Measurements from ENCODE around the gene RBBP6. TPM values are rescaled to one million over a fixed set of nuclear protein-coding genes. Genes with fewer than 3 reads are reported as not detected.

Gene RBBP6
- total and polyA plus RNA-seq, 4 donors: 25.1 to 93.3 (median 37.0) TPM

DNA sequence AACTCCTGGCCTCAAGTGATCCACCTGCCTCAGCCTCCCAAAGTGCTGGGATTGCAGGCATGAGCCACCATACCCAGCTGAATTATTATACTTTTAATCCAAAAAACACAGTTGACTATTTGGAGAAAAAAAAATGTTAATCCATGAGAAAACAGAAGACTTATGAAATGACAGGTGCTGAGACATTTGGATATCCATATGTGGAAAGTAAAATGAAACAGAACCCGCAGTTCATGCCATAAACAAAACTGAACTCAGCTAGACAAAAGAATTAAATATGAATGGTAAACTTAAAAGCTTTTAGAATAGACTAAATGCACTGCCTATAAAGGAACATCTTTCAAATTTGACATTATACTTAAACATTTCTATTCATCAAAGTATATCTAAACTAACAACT is 8.2 kb upstream of the RBBP6 start:
- TF ChIP-seq, protein P1, sequence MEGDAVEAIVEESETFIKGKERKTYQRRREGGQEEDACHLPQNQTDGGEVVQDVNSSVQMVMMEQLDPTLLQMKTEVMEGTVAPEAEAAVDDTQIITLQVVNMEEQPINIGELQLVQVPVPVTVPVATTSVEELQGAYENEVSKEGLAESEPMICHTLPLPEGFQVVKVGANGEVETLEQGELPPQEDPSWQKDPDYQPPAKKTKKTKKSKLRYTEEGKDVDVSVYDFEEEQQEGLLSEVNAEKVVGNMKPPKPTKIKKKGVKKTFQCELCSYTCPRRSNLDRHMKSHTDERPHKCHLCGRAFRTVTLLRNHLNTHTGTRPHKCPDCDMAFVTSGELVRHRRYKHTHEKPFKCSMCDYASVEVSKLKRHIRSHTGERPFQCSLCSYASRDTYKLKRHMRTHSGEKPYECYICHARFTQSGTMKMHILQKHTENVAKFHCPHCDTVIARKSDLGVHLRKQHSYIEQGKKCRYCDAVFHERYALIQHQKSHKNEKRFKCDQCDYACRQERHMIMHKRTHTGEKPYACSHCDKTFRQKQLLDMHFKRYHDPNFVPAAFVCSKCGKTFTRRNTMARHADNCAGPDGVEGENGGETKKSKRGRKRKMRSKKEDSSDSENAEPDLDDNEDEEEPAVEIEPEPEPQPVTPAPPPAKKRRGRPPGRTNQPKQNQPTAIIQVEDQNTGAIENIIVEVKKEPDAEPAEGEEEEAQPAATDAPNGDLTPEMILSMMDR (IDR thresholded peaks at IDR 0.05; ENCODE audit: control extremely low read depth, extremely low read depth): no peak
- Histone ChIP-seq H3K27me3 (ENCODE audit: control insufficient read depth in 3 of 3, insufficient read depth in 3 of 3, low read length in 2 of 3) (no peaks in the 10 kb centered on the region), H3K9me3 (ENCODE audit: control insufficient read depth in 4 of 4, insufficient read depth in 3 of 4, low read length in 3 of 4) (no peaks in the 10 kb centered on the region), H3K4me1 (ENCODE audit: control insufficient read depth in 5 of 5, insufficient read depth in 5 of 5, low read length in 5 of 5) (peaks cover 0 to 3% (median 0%) of the 10 kb centered on the region in 5 donors), H3K27ac (ENCODE audit: low read depth in 1 of 2, low read length in 1 of 2) (no peak overlapping the region), H3K36me3 (ENCODE audit: control insufficient read depth in 4 of 4, insufficient read depth in 4 of 4, low read length in 4 of 4) (no peaks in the 10 kb centered on the region), H3K9ac (ENCODE audit: insufficient read depth in 1 of 2, low read length in 2 of 2) (no peak overlapping the region), H3K4me3 (no peak overlapping the region)
- 85 to 89% methylated on average over 1 of the region's 1 CpG for WGBS, 2 donors
- no peak for ATAC-seq (ENCODE audit: insufficient read depth, low FRiP score)
- DNase-seq: no peak

DNA sequence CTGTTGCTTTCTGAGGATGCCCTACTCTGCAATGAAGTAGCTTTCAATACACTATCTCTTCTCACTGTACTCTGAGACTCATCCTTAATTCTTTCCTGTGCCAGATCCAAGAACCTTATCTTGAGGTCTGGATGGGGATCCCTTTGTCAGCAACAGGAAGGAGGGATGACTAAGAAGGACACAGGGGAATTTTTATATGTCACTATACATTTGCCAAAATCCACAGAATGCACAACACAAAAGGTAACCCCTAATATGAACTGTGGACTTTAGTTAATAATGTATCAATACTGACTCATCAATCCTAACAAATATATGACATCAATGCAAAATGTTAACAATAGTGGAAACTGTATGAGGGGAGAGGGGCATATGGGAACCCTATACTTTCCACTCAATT is 4.7 kb upstream of the RBBP6 start:
- ATAC-seq (ENCODE audit: insufficient read depth, low FRiP score): no peak
- H3K27ac ChIP-seq (ENCODE audit: low read depth in 1 of 2, low read length in 1 of 2): no peak overlapping the region
- no peaks in the 10 kb centered on the region for H3K27me3 ChIP-seq (ENCODE audit: control insufficient read depth in 3 of 3, insufficient read depth in 3 of 3, low read length in 2 of 3)
- H3K9ac ChIP-seq (ENCODE audit: insufficient read depth in 1 of 2, low read length in 2 of 2): no peak overlapping the region
- peaks cover 0 to 5% (median 0%) of the 10 kb centered on the region in 5 donors for H3K4me1 ChIP-seq (ENCODE audit: control insufficient read depth in 5 of 5, insufficient read depth in 5 of 5, low read length in 5 of 5)
- H3K4me3 ChIP-seq: no peak overlapping the region
- no peak for DNase-seq
- H3K9me3 ChIP-seq (ENCODE audit: control insufficient read depth in 4 of 4, insufficient read depth in 3 of 4, low read length in 3 of 4): no peaks in the 10 kb centered on the region
- TF ChIP-seq, protein P1 (IDR thresholded peaks at IDR 0.05; ENCODE audit: control extremely low read depth, extremely low read depth): no peak
- no peaks in the 10 kb centered on the region for H3K36me3 ChIP-seq (ENCODE audit: control insufficient read depth in 4 of 4, insufficient read depth in 4 of 4, low read length in 4 of 4)

DNA sequence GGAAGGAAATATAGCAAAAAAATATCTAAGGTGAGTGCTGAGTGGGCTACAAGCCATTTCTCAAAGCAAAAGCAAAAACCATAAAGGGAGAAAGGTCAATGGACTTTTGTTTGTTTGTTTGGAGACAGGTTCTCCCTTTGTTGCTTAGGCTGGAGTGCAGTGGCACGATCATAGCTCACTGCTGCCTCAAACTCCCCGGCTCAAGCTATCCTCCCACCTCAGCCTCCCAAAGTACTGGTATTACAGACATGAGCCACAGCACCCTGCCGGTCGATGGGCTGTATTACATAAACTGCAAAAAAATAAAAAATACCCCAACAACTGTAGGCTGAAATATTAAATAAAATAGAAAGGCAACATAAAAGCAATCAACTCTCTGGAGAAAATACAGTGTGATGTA is 3.5 kb upstream of the RBBP6 start:
- no peak overlapping the region for H3K9ac ChIP-seq (ENCODE audit: insufficient read depth in 1 of 2, low read length in 2 of 2)
- TF ChIP-seq, protein P1 (IDR thresholded peaks at IDR 0.05; ENCODE audit: control extremely low read depth, extremely low read depth): no peak
- no peak overlapping the region for H3K4me3 ChIP-seq
- H3K27ac ChIP-seq (ENCODE audit: low read depth in 1 of 2, low read length in 1 of 2): no peak overlapping the region
- WGBS, 2 donors: 79 to 82% methylated on average over 4 of the region's 4 CpGs
- H3K9me3 ChIP-seq (ENCODE audit: control insufficient read depth in 4 of 4, insufficient read depth in 3 of 4, low read length in 3 of 4): no peaks in the 10 kb centered on the region
- no peak for ATAC-seq (ENCODE audit: insufficient read depth, low FRiP score)
- no peaks in the 10 kb centered on the region for H3K27me3 ChIP-seq (ENCODE audit: control insufficient read depth in 3 of 3, insufficient read depth in 3 of 3, low read length in 2 of 3)
- DNase-seq: no peak
- peaks cover 0 to 5% (median 0%) of the 10 kb centered on the region in 5 donors for H3K4me1 ChIP-seq (ENCODE audit: control insufficient read depth in 5 of 5, insufficient read depth in 5 of 5, low read length in 5 of 5)
- H3K36me3 ChIP-seq (ENCODE audit: control insufficient read depth in 4 of 4, insufficient read depth in 4 of 4, low read length in 4 of 4): peaks cover 0 to 6% (median 0%) of the 10 kb centered on the region in 4 donors

DNA sequence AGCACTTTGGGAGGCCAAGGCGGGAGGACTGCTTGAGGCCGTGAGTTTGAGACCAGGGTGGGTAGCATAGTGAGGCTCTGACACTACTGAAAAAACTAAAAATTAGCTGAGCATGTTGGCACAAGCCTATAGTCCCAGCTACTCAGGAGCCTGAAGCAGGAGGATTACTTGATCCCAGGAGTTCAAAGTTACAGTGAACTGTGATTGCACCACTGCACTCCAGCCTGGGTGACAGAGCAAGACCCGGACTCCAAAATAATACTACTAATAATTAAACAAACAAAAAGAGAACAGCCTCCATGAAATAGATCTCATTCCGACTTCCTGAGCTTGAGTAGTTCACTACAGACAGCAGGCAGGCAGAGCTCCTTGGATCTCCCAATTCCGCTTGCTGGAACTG is 2.7 kb upstream of the RBBP6 start:
- Histone ChIP-seq H3K27me3 (ENCODE audit: control insufficient read depth in 3 of 3, insufficient read depth in 3 of 3, low read length in 2 of 3) (no peaks in the 10 kb centered on the region), H3K27ac (ENCODE audit: low read depth in 1 of 2, low read length in 1 of 2) (no peak overlapping the region), H3K9me3 (ENCODE audit: control insufficient read depth in 4 of 4, insufficient read depth in 3 of 4, low read length in 3 of 4) (no peaks in the 10 kb centered on the region), H3K4me1 (ENCODE audit: control insufficient read depth in 5 of 5, insufficient read depth in 5 of 5, low read length in 5 of 5) (peaks cover 0 to 7% (median under 1%) of the 10 kb centered on the region in 5 donors), H3K9ac (ENCODE audit: insufficient read depth in 1 of 2, low read length in 2 of 2) (no peak overlapping the region), H3K36me3 (ENCODE audit: control insufficient read depth in 4 of 4, insufficient read depth in 4 of 4, low read length in 4 of 4) (peaks cover 0 to 6% (median 0%) of the 10 kb centered on the region in 4 donors), H3K4me3 (no peak overlapping the region)
- WGBS, 2 donors: 91 to 93% methylated on average over 5 of the region's 5 CpGs
- ATAC-seq (ENCODE audit: insufficient read depth, low FRiP score) (no peak), DNase-seq (no peak)
- TF ChIP-seq, protein P1 (IDR thresholded peaks at IDR 0.05; ENCODE audit: control extremely low read depth, extremely low read depth): no peak

Data from lung (tissue), 12 donors.